Measurements from ENCODE around the gene PHLDB2. TPM values are rescaled to one million over a fixed set of nuclear protein-coding genes. Genes with fewer than 3 reads are reported as not detected.

PHLDB2 gene
- total RNA-seq, 2 experiments from 2014 or later = 5.8 to 6.0 TPM

DNA sequence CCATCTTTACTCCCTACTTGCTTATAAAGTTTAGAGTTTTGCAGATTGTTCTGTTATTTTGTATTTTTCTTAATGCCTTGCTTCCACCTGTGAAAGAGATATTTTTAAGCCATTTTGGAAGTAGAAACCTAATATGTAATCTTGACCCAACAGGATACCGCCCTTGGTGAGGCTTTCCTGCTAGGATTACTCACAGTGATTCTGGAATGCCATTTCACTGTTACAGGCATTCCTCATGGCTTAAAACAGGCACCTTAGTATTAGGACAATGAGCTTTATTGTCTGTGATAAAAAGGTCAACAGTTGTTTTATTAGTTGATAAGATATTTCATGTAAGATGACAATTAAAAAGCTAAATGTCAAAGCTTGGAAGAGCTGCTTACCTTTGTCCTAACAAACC, 58.2 kb downstream of the PHLDB2 start:
- POLR2A ChIA-PET = no interaction called here
- no peak overlapping the region for H3K27ac ChIP-seq (ENCODE audit: low read depth in 1 of 2, low read length in 2 of 2)
- H3K9me3 ChIP-seq (ENCODE audit: control insufficient read depth in 1 of 2, insufficient read depth in 1 of 2, low read length in 2 of 2) = no peaks in the 10 kb centered on the region
- no peak overlapping the region for H3K4me3 ChIP-seq (ENCODE audit: low read length)
- intact Hi-C loops (cut with DNase I, micrococcal nuclease) = no loop called here
- H3K27me3 ChIP-seq (ENCODE audit: control insufficient read depth in 1 of 2, insufficient read depth in 2 of 2, low read length in 2 of 2) = no peaks in the 10 kb centered on the region
- Mint-ChIP-seq H3K36me3 (ENCODE audit: low read depth) (no peaks in the 10 kb centered on the region), H3K27me3 (no peaks in the 10 kb centered on the region), H3K9me3 (no peaks in the 10 kb centered on the region), H3K27ac (no peak overlapping the region), H3K4me1 (ENCODE audit: low read depth) (no peaks in the 10 kb centered on the region), H3K4me3 (no peak overlapping the region)
- TF ChIP-seq, protein P1, sequence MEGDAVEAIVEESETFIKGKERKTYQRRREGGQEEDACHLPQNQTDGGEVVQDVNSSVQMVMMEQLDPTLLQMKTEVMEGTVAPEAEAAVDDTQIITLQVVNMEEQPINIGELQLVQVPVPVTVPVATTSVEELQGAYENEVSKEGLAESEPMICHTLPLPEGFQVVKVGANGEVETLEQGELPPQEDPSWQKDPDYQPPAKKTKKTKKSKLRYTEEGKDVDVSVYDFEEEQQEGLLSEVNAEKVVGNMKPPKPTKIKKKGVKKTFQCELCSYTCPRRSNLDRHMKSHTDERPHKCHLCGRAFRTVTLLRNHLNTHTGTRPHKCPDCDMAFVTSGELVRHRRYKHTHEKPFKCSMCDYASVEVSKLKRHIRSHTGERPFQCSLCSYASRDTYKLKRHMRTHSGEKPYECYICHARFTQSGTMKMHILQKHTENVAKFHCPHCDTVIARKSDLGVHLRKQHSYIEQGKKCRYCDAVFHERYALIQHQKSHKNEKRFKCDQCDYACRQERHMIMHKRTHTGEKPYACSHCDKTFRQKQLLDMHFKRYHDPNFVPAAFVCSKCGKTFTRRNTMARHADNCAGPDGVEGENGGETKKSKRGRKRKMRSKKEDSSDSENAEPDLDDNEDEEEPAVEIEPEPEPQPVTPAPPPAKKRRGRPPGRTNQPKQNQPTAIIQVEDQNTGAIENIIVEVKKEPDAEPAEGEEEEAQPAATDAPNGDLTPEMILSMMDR (IDR thresholded peaks at IDR 0.05) = no peak
- H3K4me1 ChIP-seq (ENCODE audit: insufficient read depth, low read length) = no peaks in the 10 kb centered on the region
- no peaks in the 10 kb centered on the region for H3K36me3 ChIP-seq (ENCODE audit: insufficient read depth, low read length)
- ATAC-seq (ENCODE audit: poor library complexity) (no peak), DNase-seq (no peak)
- CTCF ChIA-PET = interaction anchor here (1.9 kb wide), 1 partner anchor 9 kb away, joined by 4 read pairs; no protein-coding TSS in a partner anchor

DNA sequence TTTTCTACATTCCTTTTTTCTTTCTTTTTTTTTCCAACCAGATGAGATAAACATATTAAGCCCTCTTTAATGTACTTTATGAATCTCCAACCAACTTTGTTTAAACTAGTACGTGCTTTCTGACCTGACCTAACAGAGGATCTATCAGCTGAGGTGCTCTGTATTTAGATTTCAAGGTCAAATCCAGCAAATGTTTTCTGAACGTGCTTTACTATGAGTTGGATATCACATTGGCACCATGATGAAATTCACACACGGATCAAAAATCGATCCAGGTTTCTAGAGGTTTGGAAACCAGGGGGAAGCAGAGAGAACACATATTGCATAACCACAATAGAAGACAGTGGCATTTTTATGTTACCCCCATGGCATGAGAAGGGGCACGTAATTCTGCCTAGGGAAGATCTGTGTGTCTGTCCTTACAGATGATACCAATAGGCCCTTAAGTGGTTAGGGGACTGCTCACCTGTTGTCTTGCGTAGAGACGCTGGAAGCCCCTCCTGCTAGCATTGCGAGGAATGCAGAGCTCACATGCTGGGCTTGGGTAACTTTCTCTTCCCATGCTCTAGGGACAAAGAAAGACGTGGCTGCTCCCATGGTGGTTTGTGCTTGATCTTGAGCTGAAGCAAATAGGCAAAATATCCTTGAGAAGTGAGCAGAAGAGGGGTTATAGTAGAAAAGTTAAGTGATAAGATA, 60.5 kb downstream of the PHLDB2 start:
- Mint-ChIP-seq H3K27ac (no peak overlapping the region), H3K4me3 (no peak overlapping the region), H3K4me1 (ENCODE audit: low read depth) (no peaks in the 10 kb centered on the region), H3K9me3 (no peaks in the 10 kb centered on the region), H3K27me3 (no peaks in the 10 kb centered on the region), H3K36me3 (ENCODE audit: low read depth) (no peaks in the 10 kb centered on the region)
- no peaks in the 10 kb centered on the region for H3K36me3 ChIP-seq (ENCODE audit: insufficient read depth, low read length)
- H3K4me1 ChIP-seq (ENCODE audit: insufficient read depth, low read length) = no peaks in the 10 kb centered on the region
- H3K27me3 ChIP-seq (ENCODE audit: control insufficient read depth in 1 of 2, insufficient read depth in 2 of 2, low read length in 2 of 2) = no peaks in the 10 kb centered on the region
- POLR2A ChIA-PET = no interaction called here
- DNase-seq = no peak
- CTCF ChIA-PET = no interaction called here
- intact Hi-C loops (cut with DNase I, micrococcal nuclease) = no loop called here
- TF ChIP-seq, protein P1 (IDR thresholded peaks at IDR 0.05) = no peak
- H3K4me3 ChIP-seq (ENCODE audit: low read length) = no peak overlapping the region
- ATAC-seq (ENCODE audit: poor library complexity) = no peak
- no peaks in the 10 kb centered on the region for H3K9me3 ChIP-seq (ENCODE audit: control insufficient read depth in 1 of 2, insufficient read depth in 1 of 2, low read length in 2 of 2)
- no peak overlapping the region for H3K27ac ChIP-seq (ENCODE audit: low read depth in 1 of 2, low read length in 2 of 2)

DNA sequence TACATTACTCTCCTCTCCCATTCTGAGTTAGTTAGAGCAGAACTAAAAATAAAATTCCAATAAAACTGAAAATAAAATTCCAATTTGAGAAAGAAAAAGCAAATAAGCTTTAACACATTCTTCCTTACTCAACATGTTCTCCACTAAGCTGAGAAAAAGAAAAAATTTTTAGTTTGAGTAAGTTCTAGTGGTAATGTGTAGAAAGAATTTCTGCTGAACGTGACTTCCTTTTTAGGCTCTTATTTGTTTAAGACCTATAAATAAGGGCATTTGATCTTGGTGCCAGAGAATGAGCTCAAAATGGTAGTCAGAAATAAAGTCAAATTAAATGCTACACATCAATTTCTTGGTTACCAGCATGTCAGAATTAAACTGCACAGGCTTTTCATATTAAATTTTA, 62.1 kb downstream of the PHLDB2 start:
- H3K36me3 Mint-ChIP-seq (ENCODE audit: low read depth) = no peaks in the 10 kb centered on the region
- TF ChIP-seq, protein P1 (IDR thresholded peaks at IDR 0.05) = no peak

More for the DNA sequence above, 62.1 kb downstream of the PHLDB2 start:
- no peaks in the 10 kb centered on the region for H3K4me1 Mint-ChIP-seq (ENCODE audit: low read depth)
- no peak overlapping the region for H3K4me3 Mint-ChIP-seq
- no peaks in the 10 kb centered on the region for H3K36me3 ChIP-seq (ENCODE audit: insufficient read depth, low read length)
- intact Hi-C loops (cut with DNase I, micrococcal nuclease) = no loop called here
- H3K9me3 Mint-ChIP-seq = no peaks in the 10 kb centered on the region
- ChIA-PET POLR2A (no interaction called here), CTCF (interaction anchor here (0.7 kb wide), 3 partner anchors 103 to 1329 kb away, joined by 3 to 4 read pairs (median 3); no protein-coding TSS in a partner anchor)
- H3K27me3 Mint-ChIP-seq = no peaks in the 10 kb centered on the region
- H3K9me3 ChIP-seq (ENCODE audit: control insufficient read depth in 1 of 2, insufficient read depth in 1 of 2, low read length in 2 of 2) = no peaks in the 10 kb centered on the region
- DNase-seq = no peak
- ATAC-seq (ENCODE audit: poor library complexity) = no peak
- no peak overlapping the region for H3K27ac ChIP-seq (ENCODE audit: low read depth in 1 of 2, low read length in 2 of 2)
- H3K27ac Mint-ChIP-seq = no peak overlapping the region
- H3K4me3 ChIP-seq (ENCODE audit: low read length) = no peak overlapping the region
- H3K4me1 ChIP-seq (ENCODE audit: insufficient read depth, low read length) = no peaks in the 10 kb centered on the region
- H3K27me3 ChIP-seq (ENCODE audit: control insufficient read depth in 1 of 2, insufficient read depth in 2 of 2, low read length in 2 of 2) = no peaks in the 10 kb centered on the region
